22Rv1 (cell line): ENCODE measurements around the gene BOD1.

Experiments used
- CTCF ChIP-seq: fragments of 450-650 bp; IDR thresholded peaks from 2 replicates; pipeline ENCODE4 v1.5.1; 2017; ENCODE audit warnings: mild to moderate bottlenecking
- ZFX ChIP-seq: fragments of 450-650 bp; IDR thresholded peaks from 2 replicates; pipeline ENCODE4 v1.6.1; 2017; ENCODE audit warnings: antibody characterized with exemption, borderline replicate concordance

GRCh38 chr5:173625673-173626504 lies 9.4 kb upstream of the BOD1 start:
- no peak for TF ChIP-seq CTCF
- TF ChIP-seq ZFX: no peak
